ENCODE results near the gene CFAP157. TPM values are rescaled to one million over a fixed set of nuclear protein-coding genes. Genes with fewer than 3 reads are reported as not detected.

Gene CFAP157
- total RNA-seq, 1 donor from 2014 or later: 0.29 TPM

GRCh38 chr9:127744398-127745110 is 37.8 kb downstream of the CFAP157 start:
- TF ChIP-seq CTCF (IDR thresholded peaks at IDR 0.05): no peak
- H3K4me1 ChIP-seq: peaks cover 12% of the 10 kb centered on the region
- H3K27me3 ChIP-seq: no peaks in the 10 kb centered on the region
- intact Hi-C loops (cut with DNase I): no loop called here
- ATAC-seq: no peak
- DNase-seq: no peak
- H3K36me3 ChIP-seq: peaks cover 82% of the 10 kb centered on the region
- H3K9me3 ChIP-seq: no peaks in the 10 kb centered on the region
- H3K27ac ChIP-seq: no peak overlapping the region
- no peak overlapping the region for H3K4me3 ChIP-seq

- H3K36me3 ChIP-seq: peaks cover 71% of the 10 kb centered on the region
- intact Hi-C loops (cut with DNase I): no loop called here
- no peak overlapping the region for H3K4me3 ChIP-seq
- peaks cover 6% of the 10 kb centered on the region for H3K4me1 ChIP-seq
- H3K9me3 ChIP-seq: no peaks in the 10 kb centered on the region
- no peak overlapping the region for H3K27ac ChIP-seq
- no peak for ATAC-seq
- DNase-seq: no peak
- no peaks in the 10 kb centered on the region for H3K27me3 ChIP-seq
- TF ChIP-seq CTCF (IDR thresholded peaks at IDR 0.05): no peak
Observed at GRCh38 chr9:127746959-127747569, 40.3 kb downstream of the CFAP157 start.

- intact Hi-C loops (cut with DNase I): no loop called here
- H3K36me3 ChIP-seq: peaks cover 58% of the 10 kb centered on the region
- no peaks in the 10 kb centered on the region for H3K4me1 ChIP-seq
- H3K9me3 ChIP-seq: no peaks in the 10 kb centered on the region
- H3K27me3 ChIP-seq: peaks cover 6% of the 10 kb centered on the region
- no peak for ATAC-seq
- TF ChIP-seq CTCF (IDR thresholded peaks at IDR 0.05): no peak
- H3K4me3 ChIP-seq: no peak overlapping the region
- no peak for DNase-seq
- H3K27ac ChIP-seq: no peak overlapping the region
Observed at GRCh38 chr9:127749090-127749787, 42.5 kb downstream of the CFAP157 start.

GRCh38 chr9:127751269-127752054 is 44.7 kb downstream of the CFAP157 start:
- peak; percentile 8 for ATAC-seq
- peaks cover 4% of the 10 kb centered on the region for H3K4me1 ChIP-seq
- intact Hi-C loops (cut with DNase I): no loop called here
- H3K27ac ChIP-seq: no peak overlapping the region
- peaks cover 37% of the 10 kb centered on the region for H3K36me3 ChIP-seq
- no peak for DNase-seq
- peaks cover 13% of the 10 kb centered on the region for H3K27me3 ChIP-seq
- no peak for TF ChIP-seq CTCF (IDR thresholded peaks at IDR 0.05)
- H3K4me3 ChIP-seq: no peak overlapping the region
- no peaks in the 10 kb centered on the region for H3K9me3 ChIP-seq

- TF ChIP-seq CTCF (IDR thresholded peaks at IDR 0.05): no peak
- H3K27ac ChIP-seq: no peak overlapping the region
- H3K36me3 ChIP-seq: peaks cover 24% of the 10 kb centered on the region
- no peaks in the 10 kb centered on the region for H3K9me3 ChIP-seq
- no peak for DNase-seq
- H3K4me3 ChIP-seq: no peak overlapping the region
- H3K4me1 ChIP-seq: peaks cover 4% of the 10 kb centered on the region
- ATAC-seq: no peak
- intact Hi-C loops (cut with DNase I): no loop called here
- H3K27me3 ChIP-seq: peaks cover 13% of the 10 kb centered on the region
Observed at GRCh38 chr9:127753148-127753547, 46.4 kb downstream of the CFAP157 start.

Data from upper lobe of right lung (tissue), 1 donor.